H1 (cell line): ENCODE results near the gene SUDS3. TPM values are rescaled to one million over a fixed set of nuclear protein-coding genes. Genes with fewer than 3 reads are reported as not detected.

Experiments used
- CTCF ChIA-PET: fragments of 300-600 bp; sonication (Branson Sonifier 250); formaldehyde crosslinking; loops from one replicate; lab custom pipeline; 2021; ENCODE audit not compliant: partially characterized antibody; lab: Charles Lee
- POLR2A ChIA-PET: fragments of 300-600 bp; sonication (Branson Sonifier 250); formaldehyde crosslinking; loops from one replicate; lab custom pipeline; 2021; ENCODE audit warnings: inconsistent platforms; ENCODE audit not compliant: partially characterized antibody; lab: Charles Lee
- DNase-seq, 2 experiments: peaks; one replicate each; pipeline versions ENCODE4 v3.0.0 to v3.0.0-alpha.2; 2010 to 2022; ENCODE audit warnings: low spot score in 2 of 2, low read depth in 1 of 2, mixed read lengths in 1 of 2
- FAIRE-seq: peaks from 2 replicates; lab custom pipeline; 2011; peaks lifted over from hg19 to GRCh38; lab: Jason Lieb, UNC
- H2AFZ ChIP-seq: 2 replicates; pipeline ENCODE4 v1.8.1; 2012; ENCODE audit warnings: low read length, inconsistent platforms
- H2AK5ac ChIP-seq: 2 replicates; pipeline ENCODE4 v1.6.1; 2013; ENCODE audit warnings: low read depth, low read length
- H2BK120ac ChIP-seq: replicated peaks from 2 replicates; pipeline ENCODE3; 2013; ENCODE audit warnings: low read depth, low read length, inconsistent platforms
- H2BK12ac ChIP-seq: 2 replicates; pipeline ENCODE4 v1.6.1; 2013; ENCODE audit warnings: low read depth, low read length
- H2BK15ac ChIP-seq: 2 replicates; pipeline ENCODE4 v1.6.1; 2013; ENCODE audit warnings: low read length
- H2BK20ac ChIP-seq: 2 replicates; pipeline ENCODE4 v1.6.1; 2013; ENCODE audit warnings: low read length
- H2BK5ac ChIP-seq: 2 replicates; pipeline ENCODE4 v1.6.1; 2013; ENCODE audit warnings: low read depth, low read length
- H3K14ac ChIP-seq: 2 replicates; pipeline ENCODE4 v1.6.1; 2013; ENCODE audit warnings: inconsistent platforms; ENCODE audit not compliant: insufficient read length
- H3K18ac ChIP-seq: 2 replicates; pipeline ENCODE4 v1.6.1; 2013; ENCODE audit warnings: low read length; ENCODE audit errors: extremely low read depth
- H3K23ac ChIP-seq: 2 replicates; pipeline ENCODE4 v1.6.1; 2013; ENCODE audit warnings: inconsistent platforms; ENCODE audit not compliant: insufficient read length
- H3K23me2 ChIP-seq: 2 replicates; pipeline ENCODE4 v1.6.1; 2013; ENCODE audit warnings: low read depth, low read length
- H3K27ac ChIP-seq: 2 replicates; pipeline ENCODE4 v1.6.1; 2011; ENCODE audit warnings: low read depth, low read length, inconsistent platforms
- H3K27me3 ChIP-seq, 4 experiments: replicated peaks in 1 of 4; 1 replicate in 1 of 4; 2 replicates in 3 of 4; pipeline versions ENCODE4 v1.6.1 to v1.8.1; 2011 to 2013; ENCODE audit warnings: low read length in 3 of 4, mild to moderate bottlenecking in 3 of 4, inconsistent platforms in 2 of 4, mixed read lengths in 2 of 4, moderate library complexity in 1 of 4; ENCODE audit not compliant: control insufficient read depth in 3 of 4, insufficient read depth in 3 of 4; ENCODE audit errors: extremely low read depth in 1 of 4
- H3K36me3 ChIP-seq, 4 experiments: 2 replicates each; pipeline versions ENCODE4 v1.6.1 to v1.8.1; 2011 to 2013; ENCODE audit warnings: mild to moderate bottlenecking in 4 of 4, low read length in 3 of 4, moderate library complexity in 2 of 4, control low read depth in 1 of 4, inconsistent platforms in 1 of 4; ENCODE audit not compliant: insufficient read depth in 4 of 4, control insufficient read depth in 2 of 4
- H3K4ac ChIP-seq: replicated peaks from 2 replicates; pipeline ENCODE3; 2013; ENCODE audit warnings: low read length, low read depth, mixed read lengths, inconsistent platforms; ENCODE audit not compliant: insufficient read length
- H3K4me1 ChIP-seq, 4 experiments: replicated peaks in 1 of 4; 1 replicate in 1 of 4; 2 replicates in 3 of 4; pipeline versions ENCODE4 v1.6.1 to v1.8.1; 2011 to 2013; ENCODE audit warnings: low read length in 3 of 4, inconsistent platforms in 2 of 4, mixed read lengths in 1 of 4; ENCODE audit not compliant: insufficient read depth in 4 of 4, control insufficient read depth in 3 of 4
- H3K4me2 ChIP-seq, 2 experiments: 2 replicates each; pipeline versions ENCODE4 v1.6.1 to v1.8.1; 2011 to 2013; ENCODE audit warnings: low read depth in 2 of 2, low read length in 2 of 2, control low read depth in 1 of 2, inconsistent platforms in 1 of 2, mild to moderate bottlenecking in 1 of 2; ENCODE audit not compliant: insufficient read depth in 1 of 2
- H3K4me3 ChIP-seq, 4 experiments: fragments of 200-600, 300-600 bp in 1 of 4; sonication (generic), shearing (Covaris generic), sonication (Bioruptor Twin) in 1 of 4; 2 replicates each; pipeline versions ENCODE4 v1.5.1 to v1.8.1; 2011 to 2016; ENCODE audit warnings: low read length in 4 of 4, low read depth in 3 of 4, control low read depth in 2 of 4, inconsistent platforms in 2 of 4, mild to moderate bottlenecking in 2 of 4, mixed read lengths in 1 of 4, moderate library complexity in 1 of 4; ENCODE audit not compliant: insufficient read depth in 2 of 4; ENCODE audit errors: extremely low read depth in 1 of 4
- H3K56ac ChIP-seq: replicated peaks from 2 replicates; pipeline ENCODE3; 2013; ENCODE audit warnings: low read depth, mild to moderate bottlenecking, mixed read lengths, low read length, inconsistent platforms; ENCODE audit not compliant: insufficient read length
- H3K79me1 ChIP-seq: 2 replicates; pipeline ENCODE4 v1.6.1; 2013; ENCODE audit warnings: low read depth, low read length, control low read depth
- H3K79me2 ChIP-seq, 2 experiments: 2 replicates each; pipeline versions ENCODE4 v1.6.1 to v1.8.1; 2012 to 2013; ENCODE audit warnings: low read length in 2 of 2, mild to moderate bottlenecking in 2 of 2, inconsistent platforms in 1 of 2; ENCODE audit not compliant: insufficient read depth in 2 of 2, control insufficient read depth in 1 of 2
- H3K9ac ChIP-seq, 4 experiments: replicated peaks in 1 of 4; 1 replicate in 1 of 4; 2 replicates in 3 of 4; pipeline versions ENCODE4 v1.6.1 to v1.8.1; 2011 to 2013; ENCODE audit warnings: low read depth in 3 of 4, low read length in 3 of 4, control low read depth in 2 of 4, mild to moderate bottlenecking in 2 of 4, moderate library complexity in 2 of 4, inconsistent platforms in 1 of 4; ENCODE audit errors: extremely low read depth in 1 of 4
- H3K9me3 ChIP-seq, 2 experiments: 2 replicates each; pipeline versions ENCODE4 v1.6.1 to v1.8.1; 2012 to 2013; ENCODE audit warnings: mild to moderate bottlenecking in 2 of 2, moderate library complexity in 2 of 2, control low read depth in 1 of 2, inconsistent platforms in 1 of 2, low read depth in 1 of 2, low read length in 1 of 2, mixed read lengths in 1 of 2; ENCODE audit not compliant: insufficient read depth in 2 of 2
- H4K20me1 ChIP-seq, 2 experiments: replicated peaks in 1 of 2; 2 replicates each; pipeline versions ENCODE3 to v1.8.1; 2011 to 2013; ENCODE audit warnings: inconsistent platforms in 2 of 2, low read length in 2 of 2, mild to moderate bottlenecking in 1 of 2; ENCODE audit not compliant: insufficient read depth in 2 of 2, control insufficient read depth in 1 of 2
- H4K5ac ChIP-seq: 2 replicates; pipeline ENCODE4 v1.6.1; 2013; ENCODE audit warnings: low read length, low read depth, mixed read lengths, inconsistent platforms; ENCODE audit not compliant: insufficient read length
- H4K8ac ChIP-seq: 2 replicates; pipeline ENCODE4 v1.8.0; 2013; ENCODE audit warnings: mild to moderate bottlenecking, moderate library complexity, low read length, inconsistent platforms; ENCODE audit not compliant: insufficient read depth; ENCODE audit errors: extremely low read depth
- H4K91ac ChIP-seq: replicated peaks from 2 replicates; pipeline ENCODE3; 2013; ENCODE audit warnings: low read length, mixed read lengths, inconsistent platforms; ENCODE audit not compliant: insufficient read length
- ASH2L ChIP-seq: fragments of 200-600, 300-600 bp; sonication (generic); IDR thresholded peaks from one replicate; pipeline ENCODE4 v1.7.1; 2017; ENCODE audit warnings: low read length
- BRCA1 ChIP-seq: IDR thresholded peaks from 2 replicates; pipeline ENCODE4 v1.6.1; 2012; ENCODE audit warnings: low read depth, low read length, improper control_type of control experiment
- CHD1 ChIP-seq: IDR thresholded peaks from 2 replicates; pipeline ENCODE4 v1.6.1; 2012; ENCODE audit warnings: low read depth, low read length, improper control_type of control experiment
- GABPA ChIP-seq: IDR thresholded peaks from 2 replicates; pipeline ENCODE4 v1.6.1; 2011; ENCODE audit warnings: mild to moderate bottlenecking, low read length, moderate library complexity, borderline replicate concordance; ENCODE audit not compliant: insufficient read depth
- HDAC2 ChIP-seq, 2 experiments: fragments of 300-600 bp in 1 of 2; sonication (generic) in 1 of 2; IDR thresholded peaks; 2 replicates each; pipeline ENCODE4 v1.6.1; 2011 to 2012; ENCODE audit warnings: low read depth in 2 of 2, low read length in 2 of 2, mild to moderate bottlenecking in 2 of 2, moderate library complexity in 2 of 2, borderline replicate concordance in 1 of 2, inconsistent platforms in 1 of 2
- KDM1A ChIP-seq: fragments of 200-600, 300-600 bp; sonication (generic); IDR thresholded peaks from 2 replicates; pipeline ENCODE4 v1.7.1; 2016; ENCODE audit warnings: mild to moderate bottlenecking, low read length, borderline replicate concordance
- NANOG ChIP-seq: IDR thresholded peaks from 2 replicates; pipeline ENCODE4 v1.6.1; 2011; ENCODE audit warnings: low read length, low read depth, mild to moderate bottlenecking, inconsistent platforms; ENCODE audit not compliant: insufficient read depth, poor library complexity, severe bottlenecking
- PHF8 ChIP-seq: fragments of 200-600 bp; sonication (generic); conservative IDR thresholded peaks from 2 replicates; pipeline ENCODE4 v1.7.1; 2012; ENCODE audit warnings: low read depth, mild to moderate bottlenecking, inconsistent platforms, low read length, moderate library complexity
- POLR2A ChIP-seq, 2 experiments: IDR thresholded peaks; 1 replicate in 1 of 2; 2 replicates in 1 of 2; pipeline ENCODE4 v1.6.1; 2011; ENCODE audit warnings: low read depth in 2 of 2, low read length in 2 of 2, mild to moderate bottlenecking in 2 of 2; ENCODE audit errors: control extremely low read depth in 1 of 2
- SAP30 ChIP-seq: fragments of 300-600 bp; sonication (generic); IDR thresholded peaks from 2 replicates; pipeline ENCODE4 v1.7.1; 2012; ENCODE audit warnings: low read length, moderate library complexity, mild to moderate bottlenecking, inconsistent platforms; ENCODE audit not compliant: insufficient read depth, insufficient replicate concordance
- SIX5 ChIP-seq: IDR thresholded peaks from 2 replicates; pipeline ENCODE4 v1.6.1; 2011; ENCODE audit warnings: mild to moderate bottlenecking, low read depth, low read length
- WGBS, 2 experiments: shearing (Covaris generic) in 1 of 2; methylation state at CpG; one replicate each; pipeline versions ENCODE4 v1.1.6 to v1.1.7; 2013 to 2015; ENCODE audit warnings: low lambda C conversion rate in 2 of 2, mixed read lengths in 2 of 2, inconsistent platforms in 1 of 2, low coverage in 1 of 2, missing lambda C conversion rate in 1 of 2; ENCODE audit not compliant: insufficient replicate concordance in 2 of 2, insufficient coverage in 1 of 2, insufficient read length in 1 of 2; ENCODE audit errors: extremely low coverage in 1 of 2, missing lambda C conversion rate in 1 of 2; 5-methylcytosine and 5-hydroxymethylcytosine counted together
- polyA plus RNA-seq, 7 experiments: library from polyadenylated mRNA; depleted of rRNA in 3 of 7; stranded (reverse) in 5 of 7; unstranded in 2 of 7; fragments of >200 nt in 5 of 7; fragments of 200-250 nt in 2 of 7; gene quantifications; 1 replicate in 5 of 7; 2 replicates in 1 of 7; 4 replicates in 1 of 7; pipeline versions ENCODE4 v1.2.1 to v1.2.3, GENCODE V29; 2011 to 2013; ENCODE audit warnings: missing spikeins in 2 of 7, mixed read lengths in 2 of 7
- total RNA-seq: library from RNA; stranded (reverse); fragmentation: NEBNext Ultra II Directional; extraction: Animal tissue kit (Norgen Biotek cat#: 25700); gene quantifications from 2 replicates; pipeline ENCODE4 v1.2.1, GENCODE V29; 2021
- TF ChIP-seq, protein P1 (sequence below): IDR thresholded peaks from 2 replicates; pipeline ENCODE4 v1.6.1; 2012; ENCODE audit warnings: inconsistent platforms
- TF ChIP-seq, protein P2 (sequence below): IDR thresholded peaks from 2 replicates; pipeline ENCODE4 v1.6.1; 2012; ENCODE audit warnings: inconsistent platforms

SUDS3 gene
- total and polyA plus RNA-seq, 2 of the 8 experiments (the other 6 are each of a cell fraction or from before 2014, with no cell fraction given), result 30.0 to 58.7 TPM

DNA sequence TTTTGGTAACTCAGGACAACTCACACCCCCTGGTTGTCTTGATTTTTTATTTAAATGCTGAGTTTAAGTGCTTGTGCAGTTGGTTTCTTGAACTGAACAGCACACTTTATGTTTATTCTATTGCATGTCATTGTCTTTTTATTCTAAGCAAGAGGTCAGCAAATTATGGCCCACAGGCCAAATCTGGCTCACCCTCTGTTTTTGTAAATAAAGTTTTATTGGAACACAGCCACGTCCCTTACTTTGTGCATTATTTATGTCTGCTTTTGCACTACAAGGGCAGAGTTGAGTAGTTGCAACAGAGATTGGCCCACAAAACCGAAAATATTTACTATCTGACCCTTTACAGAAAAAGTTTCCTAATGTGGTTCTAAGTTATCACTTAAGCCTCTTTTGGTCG, 52.3 kb downstream of the SUDS3 start:
- H3K79me2 ChIP-seq, result no peaks in the 10 kb centered on the region
- no peak overlapping the region for H4K5ac ChIP-seq
- peaks cover 0 to 4% (median 0%) of the 10 kb centered on the region in 4 experiments; a peak in 2 of 7 replicates for H3K4me1 ChIP-seq
- H3K9ac ChIP-seq, result no peak overlapping the region
- FAIRE-seq (no peak), DNase-seq (no peak)
- H2BK5ac ChIP-seq, result no peak overlapping the region
- H3K27ac ChIP-seq, result no peak overlapping the region
- no peaks in the 10 kb centered on the region for H3K9me3 ChIP-seq
- H4K91ac ChIP-seq, result no peak overlapping the region
- no peak overlapping the region for H3K18ac ChIP-seq
- ChIA-PET CTCF (no interaction called here), POLR2A (no interaction called here)
- no peaks in the 10 kb centered on the region for H3K79me1 ChIP-seq
- H3K4ac ChIP-seq, result no peak overlapping the region
- H3K56ac ChIP-seq, result no peak overlapping the region
- no peaks in the 10 kb centered on the region; a peak in 1 of 8 replicates for H3K36me3 ChIP-seq
- no peak overlapping the region for H2BK20ac ChIP-seq
- H4K20me1 ChIP-seq, result no peaks in the 10 kb centered on the region
- WGBS, 2 experiments, result 83 to 100% methylated on average over 1 to 3 of the region's 3 CpGs
- H2AFZ ChIP-seq, result no peak overlapping the region
- no peaks in the 10 kb centered on the region for H3K27me3 ChIP-seq
- H2BK15ac ChIP-seq, result no peak overlapping the region
- H3K23me2 ChIP-seq, result 0 out of 2 replicates have a peak, but pooled peaks cover 2% of the 10 kb centered on the region
- no peak overlapping the region for H3K14ac ChIP-seq
- no peak overlapping the region for H2BK120ac ChIP-seq
- no peak overlapping the region for H3K4me3 ChIP-seq
- no peak overlapping the region for H3K23ac ChIP-seq
- no peak overlapping the region for H3K4me2 ChIP-seq
- H4K8ac ChIP-seq, result no peak overlapping the region
- H2AK5ac ChIP-seq, result no peak overlapping the region
- no peak overlapping the region for H2BK12ac ChIP-seq
- TF ChIP-seq GABPA, result no peak
- TF ChIP-seq PHF8, result no peak
- TF ChIP-seq, protein P1, sequence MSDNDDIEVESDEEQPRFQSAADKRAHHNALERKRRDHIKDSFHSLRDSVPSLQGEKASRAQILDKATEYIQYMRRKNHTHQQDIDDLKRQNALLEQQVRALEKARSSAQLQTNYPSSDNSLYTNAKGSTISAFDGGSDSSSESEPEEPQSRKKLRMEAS, result no peak
- TF ChIP-seq ASH2L, result no peak
- no peak for TF ChIP-seq NANOG
- no peak for TF ChIP-seq SAP30
- TF ChIP-seq, protein P2, sequence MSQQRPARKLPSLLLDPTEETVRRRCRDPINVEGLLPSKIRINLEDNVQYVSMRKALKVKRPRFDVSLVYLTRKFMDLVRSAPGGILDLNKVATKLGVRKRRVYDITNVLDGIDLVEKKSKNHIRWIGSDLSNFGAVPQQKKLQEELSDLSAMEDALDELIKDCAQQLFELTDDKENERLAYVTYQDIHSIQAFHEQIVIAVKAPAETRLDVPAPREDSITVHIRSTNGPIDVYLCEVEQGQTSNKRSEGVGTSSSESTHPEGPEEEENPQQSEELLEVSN, result no peak
- TF ChIP-seq POLR2A (IDR thresholded peaks at IDR 0.05; ENCODE audit: control extremely low read depth in 1 of 2, low read depth in 2 of 2, low read length in 2 of 2), result no peak
- TF ChIP-seq KDM1A, result no peak
- no peak for TF ChIP-seq BRCA1
- no peak for TF ChIP-seq CHD1
- no peak for TF ChIP-seq HDAC2 (IDR thresholded peaks at IDR 0.05; ENCODE audit: borderline replicate concordance in 1 of 2, low read depth in 2 of 2, low read length in 2 of 2)
- TF ChIP-seq SIX5, result no peak
